ENCODE results near the gene MYH16.

DNA sequence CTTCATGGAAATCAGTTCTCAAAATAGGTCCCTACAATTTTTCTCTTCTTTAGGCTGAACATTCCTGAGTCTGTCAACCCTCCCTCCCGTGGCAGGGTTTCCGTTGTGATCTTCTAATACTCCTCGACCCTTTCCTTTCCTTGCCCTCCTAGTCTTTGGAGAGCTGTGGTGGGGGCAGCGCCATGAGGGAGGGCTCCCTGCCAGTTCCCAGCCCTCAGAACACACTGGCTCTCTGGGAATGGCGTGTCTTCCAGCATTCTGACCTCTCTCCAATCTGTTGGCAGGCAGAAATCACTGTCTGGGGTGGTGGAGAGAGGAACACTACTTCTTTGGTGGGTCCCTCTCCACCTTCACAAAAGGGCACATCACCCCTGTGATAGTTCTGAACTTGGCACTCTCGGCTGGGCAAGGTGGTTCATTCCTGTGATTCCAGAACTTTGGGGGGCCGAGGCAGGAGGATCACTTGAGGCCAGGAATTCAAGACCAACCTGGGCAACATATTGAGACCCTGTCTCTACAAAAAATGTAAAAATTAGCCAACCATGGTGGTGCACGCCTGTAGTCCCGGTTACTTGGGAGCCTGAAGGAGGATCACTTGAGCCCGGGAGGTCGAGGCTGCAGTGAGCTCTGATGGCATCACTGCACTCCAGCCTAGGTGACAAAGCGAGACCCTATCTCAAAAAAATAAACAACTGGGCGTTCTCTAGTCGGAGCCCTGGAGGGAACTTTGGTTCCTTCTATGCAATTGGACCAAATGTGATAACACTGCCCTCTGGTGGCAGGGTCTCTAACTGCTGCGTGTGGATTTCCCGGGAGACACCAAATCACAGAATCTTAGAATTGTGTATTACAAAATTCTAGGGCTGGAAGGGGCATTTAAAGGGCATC is 39.9 kb downstream of the MYH16 start:
- TF ChIP-seq FOXA1 (IDR thresholded peaks at IDR 0.05; ENCODE audit: borderline replicate concordance) (no peak), POLR2A (conservative IDR thresholded peaks at IDR 0.05) (no peak), CHD4 (IDR thresholded peaks at IDR 0.05; ENCODE audit: insufficient read depth, insufficient replicate concordance, low read depth, low read length, poor library complexity, severe bottlenecking) (no peak)

Measured in K562 (cell line).